HG03095 (cell line): ENCODE results near the gene CLIC6.
A peak's percentile ranks its signal among the peaks of the same experiment; 100 is the strongest.

Source experiments
- ATAC-seq: cut with Tn5 transposase; IDR thresholded peaks from one replicate; pipeline ENCODE4 v1.9.1; 2021; ENCODE audit warnings: moderate library complexity; ENCODE audit not compliant: unreplicated experiment

Gene CLIC6

GRCh38 chr21:34724131-34724856 is 55.5 kb downstream of the CLIC6 start:
- no peak for ATAC-seq

GRCh38 chr21:34724857-34725195 is 56.0 kb downstream of the CLIC6 start:
- ATAC-seq: no peak

GRCh38 chr21:34726627-34727337 is 58.0 kb downstream of the CLIC6 start:
- ATAC-seq: no peak

- no peak for ATAC-seq
Measured at GRCh38 chr21:34728479-34728878, 59.7 kb downstream of the CLIC6 start.

GRCh38 chr21:34730194-34730593 is 61.4 kb downstream of the CLIC6 start:
- ATAC-seq: no peak

- no peak for ATAC-seq
Measured at GRCh38 chr21:34730756-34731445, 62.1 kb downstream of the CLIC6 start.

- no peak for ATAC-seq
Measured at GRCh38 chr21:34732388-34732821, 63.6 kb downstream of the CLIC6 start.

GRCh38 chr21:34733852-34734251 is 65.1 kb downstream of the CLIC6 start:
- ATAC-seq: no peak

GRCh38 chr21:34734696-34735095 is 65.9 kb downstream of the CLIC6 start:
- no peak for ATAC-seq

GRCh38 chr21:34736116-34736874 is 67.5 kb downstream of the CLIC6 start:
- ATAC-seq: no peak

- no peak for ATAC-seq
Measured at GRCh38 chr21:34737115-34737514, 68.3 kb downstream of the CLIC6 start.

GRCh38 chr21:34740198-34740597 is 71.4 kb downstream of the CLIC6 start:
- ATAC-seq: no peak

GRCh38 chr21:34743285-34743684 is 74.5 kb downstream of the CLIC6 start:
- ATAC-seq: no peak

- ATAC-seq: no peak
Measured at GRCh38 chr21:34743831-34744230, 75.0 kb downstream of the CLIC6 start.

- ATAC-seq: no peak
Measured at GRCh38 chr21:34744801-34745200, 76.0 kb downstream of the CLIC6 start.

GRCh38 chr21:34745557-34746255 is 76.9 kb downstream of the CLIC6 start:
- peak; percentile 77 for ATAC-seq

GRCh38 chr21:34748862-34749261 is 80.1 kb downstream of the CLIC6 start:
- ATAC-seq: no peak

- no peak for ATAC-seq
Measured at GRCh38 chr21:34754690-34755647, 86.2 kb downstream of the CLIC6 start.

- no peak for ATAC-seq
Measured at GRCh38 chr21:34761758-34762330, 93.0 kb downstream of the CLIC6 start.
